Brain microvascular endothelial cell (primary cell): ENCODE measurements around the gene SPSB4.

Experiments
- DNase-seq: peaks from one replicate; pipeline ENCODE4 v3.0.0-alpha.2; 2020
- H3K27ac ChIP-seq: fragments of 250-450 bp; sonication (Bioruptor Pico); 2 replicates; pipeline ENCODE4 v1.5.1; 2020; ENCODE audit warnings: mild to moderate bottlenecking, moderate library complexity
- H3K27me3 ChIP-seq: fragments of 250-450 bp; sonication (Bioruptor Pico); replicated peaks from 2 replicates; pipeline ENCODE4 v1.5.1; 2020; ENCODE audit warnings: mild to moderate bottlenecking
- H3K36me3 ChIP-seq: fragments of 250-450 bp; sonication (Bioruptor Pico); replicated peaks from 2 replicates; pipeline ENCODE4 v1.5.1; 2020; ENCODE audit warnings: mild to moderate bottlenecking
- H3K4me3 ChIP-seq: 2 replicates; pipeline ENCODE4 v1.5.1; 2011; ENCODE audit warnings: low read depth, mild to moderate bottlenecking, control low read depth, low read length, moderate library complexity
- CTCF ChIP-seq: IDR thresholded peaks from 2 replicates; pipeline ENCODE4 v1.5.1; 2011; ENCODE audit warnings: low read depth, mild to moderate bottlenecking, moderate library complexity, low read length, control low read depth, inconsistent platforms; ENCODE audit errors: missing control alignments
- in situ Hi-C: cut with HindIII; loops from 2 replicates; pipeline ENCODE4 v1.10.0; 2017; ENCODE audit warnings: low sequenced_read_pairs, low pct_ligation_motif_present

SPSB4 gene

GRCh38 chr3:141100531-141101320 is 49.6 kb downstream of the SPSB4 start:
- Histone ChIP-seq H3K4me3 (no peak overlapping the region), H3K27me3 (no peaks in the 10 kb centered on the region), H3K27ac (no peak overlapping the region), H3K36me3 (no peaks in the 10 kb centered on the region)
- DNase-seq = no peak
- in situ Hi-C loops = no loop called here
- no peak for TF ChIP-seq CTCF

- in situ Hi-C loops = no loop called here
- no peaks in the 10 kb centered on the region for H3K36me3 ChIP-seq
- DNase-seq = no peak
- H3K27me3 ChIP-seq = no peaks in the 10 kb centered on the region
- H3K4me3 ChIP-seq = no peak overlapping the region
- TF ChIP-seq CTCF = no peak
- H3K27ac ChIP-seq = no peak overlapping the region
Measured at GRCh38 chr3:141102372-141102771, 51.2 kb downstream of the SPSB4 start.

- Histone ChIP-seq H3K27ac (no peak overlapping the region), H3K4me3 (no peak overlapping the region), H3K27me3 (no peaks in the 10 kb centered on the region), H3K36me3 (no peaks in the 10 kb centered on the region)
- no peak for TF ChIP-seq CTCF
- in situ Hi-C loops = no loop called here
- DNase-seq = no peak
Measured at GRCh38 chr3:141103067-141103466, 51.9 kb downstream of the SPSB4 start.

GRCh38 chr3:141103503-141103902 is 52.4 kb downstream of the SPSB4 start:
- Histone ChIP-seq H3K36me3 (no peaks in the 10 kb centered on the region), H3K4me3 (no peak overlapping the region), H3K27ac (no peak overlapping the region), H3K27me3 (no peaks in the 10 kb centered on the region)
- no peak for DNase-seq
- in situ Hi-C loops = no loop called here
- no peak for TF ChIP-seq CTCF

- Histone ChIP-seq H3K4me3 (no peak overlapping the region), H3K27me3 (no peaks in the 10 kb centered on the region), H3K36me3 (no peaks in the 10 kb centered on the region), H3K27ac (no peak overlapping the region)
- DNase-seq = no peak
- no peak for TF ChIP-seq CTCF
- in situ Hi-C loops = no loop called here
Measured at GRCh38 chr3:141104151-141104821, 53.1 kb downstream of the SPSB4 start.
